ENCODE measurements around the gene RNF112. TPM values are rescaled to one million over a fixed set of nuclear protein-coding genes. Genes with fewer than 3 reads are reported as not detected.

Gene RNF112
- total RNA-seq, 1 donor from 2014 or later, result 0.36 TPM

GRCh38 chr17:19363460-19364035 lies 47.5 kb upstream of the RNF112 start:
- Mint-ChIP-seq H3K36me3 (ENCODE audit: low read depth, unreplicated experiment) (peaks cover 9% of the 10 kb centered on the region), H3K4me1 (ENCODE audit: low read depth, unreplicated experiment) (peaks cover 4% of the 10 kb centered on the region), H3K27ac (ENCODE audit: unreplicated experiment) (no peak overlapping the region), H3K27me3 (ENCODE audit: low read depth, unreplicated experiment) (peaks cover 12% of the 10 kb centered on the region), H3K4me3 (ENCODE audit: unreplicated experiment) (peak overlapping the region; percentile 62), H3K9me3 (ENCODE audit: unreplicated experiment) (no peaks in the 10 kb centered on the region)
- no peak for FAIRE-seq
- TF ChIP-seq EZH2 (IDR thresholded peaks at IDR 0.05; ENCODE audit: insufficient read depth, low read length), result no peak
- TF ChIP-seq, protein P1, sequence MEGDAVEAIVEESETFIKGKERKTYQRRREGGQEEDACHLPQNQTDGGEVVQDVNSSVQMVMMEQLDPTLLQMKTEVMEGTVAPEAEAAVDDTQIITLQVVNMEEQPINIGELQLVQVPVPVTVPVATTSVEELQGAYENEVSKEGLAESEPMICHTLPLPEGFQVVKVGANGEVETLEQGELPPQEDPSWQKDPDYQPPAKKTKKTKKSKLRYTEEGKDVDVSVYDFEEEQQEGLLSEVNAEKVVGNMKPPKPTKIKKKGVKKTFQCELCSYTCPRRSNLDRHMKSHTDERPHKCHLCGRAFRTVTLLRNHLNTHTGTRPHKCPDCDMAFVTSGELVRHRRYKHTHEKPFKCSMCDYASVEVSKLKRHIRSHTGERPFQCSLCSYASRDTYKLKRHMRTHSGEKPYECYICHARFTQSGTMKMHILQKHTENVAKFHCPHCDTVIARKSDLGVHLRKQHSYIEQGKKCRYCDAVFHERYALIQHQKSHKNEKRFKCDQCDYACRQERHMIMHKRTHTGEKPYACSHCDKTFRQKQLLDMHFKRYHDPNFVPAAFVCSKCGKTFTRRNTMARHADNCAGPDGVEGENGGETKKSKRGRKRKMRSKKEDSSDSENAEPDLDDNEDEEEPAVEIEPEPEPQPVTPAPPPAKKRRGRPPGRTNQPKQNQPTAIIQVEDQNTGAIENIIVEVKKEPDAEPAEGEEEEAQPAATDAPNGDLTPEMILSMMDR (IDR thresholded peaks at IDR 0.05; ENCODE audit: insufficient read depth, low read depth, low read length), result no peak
- Histone ChIP-seq H3K4me1 (ENCODE audit: insufficient read depth, low read length) (peaks cover 13% of the 10 kb centered on the region), H3K27me3 (ENCODE audit: insufficient read depth, low read length) (no peaks in the 10 kb centered on the region), H3K4me2 (ENCODE audit: low read length) (peak overlapping the region; percentile 89), H3K9ac (ENCODE audit: low read length) (no peak overlapping the region), H3K27ac (ENCODE audit: low read depth, low read length) (no peak overlapping the region), H3K9me3 (ENCODE audit: insufficient read depth, low read depth, low read length) (no peaks in the 10 kb centered on the region), H3K36me3 (ENCODE audit: insufficient read depth, low read length) (no peaks in the 10 kb centered on the region), H2AFZ (ENCODE audit: low read depth, low read length) (no peak overlapping the region), H3K79me2 (ENCODE audit: insufficient read depth, low read length) (no peaks in the 10 kb centered on the region), H3K4me3 (ENCODE audit: insufficient read depth, low read depth, low read length) (no peak overlapping the region), H4K20me1 (ENCODE audit: insufficient read depth, low read length) (peaks cover 5% of the 10 kb centered on the region)
- DNase-seq (ENCODE audit: low read depth), result no peak

DNA sequence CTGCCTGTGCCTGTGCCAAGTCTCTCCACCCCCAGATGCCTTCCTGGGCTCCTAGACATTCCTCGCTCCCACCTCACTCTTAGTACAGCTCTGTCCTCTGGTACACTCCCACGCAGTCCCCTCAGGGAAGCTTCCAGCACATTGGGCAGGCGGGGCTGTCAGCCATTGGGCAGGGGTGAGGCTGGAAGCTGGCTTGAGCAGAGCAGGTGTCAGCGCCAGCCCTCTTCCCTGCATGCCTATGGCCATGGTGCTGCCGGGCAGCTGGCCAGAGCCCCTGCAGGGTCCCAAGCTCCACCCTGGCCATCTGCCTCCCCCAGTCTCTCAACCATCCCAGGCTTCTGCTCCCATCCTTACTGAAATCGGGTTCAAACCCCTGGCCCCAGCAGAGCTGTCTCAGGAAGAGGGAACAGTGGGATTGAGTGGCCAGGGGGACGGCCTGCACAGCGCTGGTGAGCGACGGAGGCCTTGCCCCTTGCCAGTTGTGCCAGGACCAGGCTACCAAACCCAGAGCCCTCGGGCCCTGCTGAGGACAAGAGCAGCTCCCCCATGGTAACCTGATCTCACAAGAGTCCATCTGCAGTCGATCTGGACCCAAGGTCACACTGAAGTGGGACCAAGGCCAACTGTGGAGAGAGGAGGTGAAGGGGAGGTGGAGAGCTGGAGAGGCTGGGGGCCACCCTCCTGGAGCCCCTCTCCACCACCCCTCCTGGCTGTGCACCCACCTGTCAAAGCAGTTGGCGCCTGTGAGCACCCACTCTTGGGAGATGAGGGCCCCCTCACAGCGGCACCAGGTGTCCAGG lies 46.1 kb upstream of the RNF112 start:
- Histone ChIP-seq H3K27ac (ENCODE audit: low read depth, low read length) (no peak overlapping the region), H2AFZ (ENCODE audit: low read depth, low read length) (no peak overlapping the region), H3K4me1 (ENCODE audit: insufficient read depth, low read length) (peaks cover 13% of the 10 kb centered on the region), H3K9me3 (ENCODE audit: insufficient read depth, low read depth, low read length) (no peaks in the 10 kb centered on the region), H3K79me2 (ENCODE audit: insufficient read depth, low read length) (no peaks in the 10 kb centered on the region), H3K9ac (ENCODE audit: low read length) (no peak overlapping the region), H3K4me2 (ENCODE audit: low read length) (peak overlapping the region; percentile 33), H3K36me3 (ENCODE audit: insufficient read depth, low read length) (no peaks in the 10 kb centered on the region), H4K20me1 (ENCODE audit: insufficient read depth, low read length) (peaks cover 4% of the 10 kb centered on the region), H3K4me3 (ENCODE audit: insufficient read depth, low read depth, low read length) (no peak overlapping the region), H3K27me3 (ENCODE audit: insufficient read depth, low read length) (no peaks in the 10 kb centered on the region)
- no peak overlapping the region for H3K4me3 Mint-ChIP-seq (ENCODE audit: unreplicated experiment)
- FAIRE-seq (no peak), DNase-seq (ENCODE audit: low read depth) (no peak)
- TF ChIP-seq, protein P1 (IDR thresholded peaks at IDR 0.05; ENCODE audit: insufficient read depth, low read depth, low read length), result no peak
- no peak for TF ChIP-seq EZH2 (IDR thresholded peaks at IDR 0.05; ENCODE audit: insufficient read depth, low read length)
- H3K27ac Mint-ChIP-seq (ENCODE audit: unreplicated experiment), result no peak overlapping the region
- H3K9me3 Mint-ChIP-seq (ENCODE audit: unreplicated experiment), result no peaks in the 10 kb centered on the region
- H3K27me3 Mint-ChIP-seq (ENCODE audit: low read depth, unreplicated experiment), result peaks cover 9% of the 10 kb centered on the region
- H3K36me3 Mint-ChIP-seq (ENCODE audit: low read depth, unreplicated experiment), result peaks cover 5% of the 10 kb centered on the region
- H3K4me1 Mint-ChIP-seq (ENCODE audit: low read depth, unreplicated experiment), result peaks cover 4% of the 10 kb centered on the region

- no peak overlapping the region for H3K9ac ChIP-seq (ENCODE audit: low read length)
- H3K27ac ChIP-seq (ENCODE audit: low read depth, low read length), result no peak overlapping the region
- H3K4me2 ChIP-seq (ENCODE audit: low read length), result no peak overlapping the region
- no peaks in the 10 kb centered on the region for H3K79me2 ChIP-seq (ENCODE audit: insufficient read depth, low read length)
- H3K9me3 Mint-ChIP-seq (ENCODE audit: unreplicated experiment), result no peaks in the 10 kb centered on the region
- no peaks in the 10 kb centered on the region for H3K9me3 ChIP-seq (ENCODE audit: insufficient read depth, low read depth, low read length)
- H3K4me3 ChIP-seq (ENCODE audit: insufficient read depth, low read depth, low read length), result no peak overlapping the region
- H4K20me1 ChIP-seq (ENCODE audit: insufficient read depth, low read length), result no peaks in the 10 kb centered on the region
- DNase-seq (ENCODE audit: low read depth), result no peak
- H3K4me1 Mint-ChIP-seq (ENCODE audit: low read depth, unreplicated experiment), result peaks cover 4% of the 10 kb centered on the region
- H3K4me3 Mint-ChIP-seq (ENCODE audit: unreplicated experiment), result no peak overlapping the region
- peaks cover 7% of the 10 kb centered on the region for H3K27me3 Mint-ChIP-seq (ENCODE audit: low read depth, unreplicated experiment)
- TF ChIP-seq EZH2 (IDR thresholded peaks at IDR 0.05; ENCODE audit: insufficient read depth, low read length), result no peak
- TF ChIP-seq, protein P1 (IDR thresholded peaks at IDR 0.05; ENCODE audit: insufficient read depth, low read depth, low read length), result no peak
- H3K27ac Mint-ChIP-seq (ENCODE audit: unreplicated experiment), result no peak overlapping the region
- no peak overlapping the region for H2AFZ ChIP-seq (ENCODE audit: low read depth, low read length)
- peaks cover 5% of the 10 kb centered on the region for H3K36me3 Mint-ChIP-seq (ENCODE audit: low read depth, unreplicated experiment)
- H3K27me3 ChIP-seq (ENCODE audit: insufficient read depth, low read length), result no peaks in the 10 kb centered on the region
- H3K4me1 ChIP-seq (ENCODE audit: insufficient read depth, low read length), result peaks cover 13% of the 10 kb centered on the region
- FAIRE-seq, result no peak
- H3K36me3 ChIP-seq (ENCODE audit: insufficient read depth, low read length), result no peaks in the 10 kb centered on the region
Measured at GRCh38 chr17:19365499-19365817, 45.6 kb upstream of the RNF112 start.

Measured in astrocyte (in vitro differentiated cells and primary cell).